Ishikawa (cell line): Measurements from ENCODE around the gene VGLL3.

Experiments used
- EP300 ChIP-seq: IDR thresholded peaks from 2 replicates; pipeline ENCODE4 v1.6.1; 2012; ENCODE audit warnings: borderline replicate concordance
- USF1 ChIP-seq: IDR thresholded peaks from 2 replicates; pipeline ENCODE4 v1.6.1; 2012
- YY1 ChIP-seq: IDR thresholded peaks from 2 replicates; pipeline ENCODE4 v1.6.1; 2012; ENCODE audit warnings: low read depth

GRCh38 chr3:87025661-87026645 lies 35.0 kb upstream of the VGLL3 start:
- no peak for TF ChIP-seq YY1
- no peak for TF ChIP-seq EP300
- no peak for TF ChIP-seq USF1
